C4-2B (cell line): ENCODE data around the gene RAB7B.

Experiments
- H3K27ac ChIP-seq: fragments of 450-650 bp; 2 replicates; pipeline ENCODE4 v1.5.1; 2017
- CTCF ChIP-seq: fragments of 450-650 bp; conservative IDR thresholded peaks from 2 replicates; pipeline ENCODE4 v1.5.1; 2017; ENCODE audit warnings: mild to moderate bottlenecking
- ZFX ChIP-seq: fragments of 450-650 bp; IDR thresholded peaks from 2 replicates; pipeline ENCODE4 v1.6.1; 2017

Gene RAB7B

GRCh38 chr1:206010060-206010459 lies 6.9 kb upstream of the RAB7B start:
- no peak overlapping the region for H3K27ac ChIP-seq
- TF ChIP-seq ZFX (no peak), CTCF (no peak)

GRCh38 chr1:206006946-206007345 lies 3.8 kb upstream of the RAB7B start:
- TF ChIP-seq ZFX (no peak), CTCF (no peak)
- no peak overlapping the region for H3K27ac ChIP-seq

- TF ChIP-seq ZFX (no peak), CTCF (no peak)
- H3K27ac ChIP-seq = no peak overlapping the region
Measured at GRCh38 chr1:206005778-206006180, 2.6 kb upstream of the RAB7B start.

GRCh38 chr1:206005234-206005633 lies 2.0 kb upstream of the RAB7B start:
- TF ChIP-seq ZFX (no peak), CTCF (no peak)
- no peak overlapping the region for H3K27ac ChIP-seq

- TF ChIP-seq CTCF = no peak
- TF ChIP-seq ZFX = no peak
Measured at GRCh38 chr1:206004826-206005225, 1.6 kb upstream of the RAB7B start.

GRCh38 chr1:206003854-206004800 lies 932 bp upstream of the RAB7B start:
- TF ChIP-seq ZFX (no peak), CTCF (no peak)
- H3K27ac ChIP-seq = no peak overlapping the region

More at GRCh38 chr1:206004826-206005225, 1.6 kb upstream of the RAB7B start:
- no peak overlapping the region for H3K27ac ChIP-seq

GRCh38 chr1:206002160-206002559 lies 1.0 kb downstream of the RAB7B start:
- TF ChIP-seq CTCF (no peak), ZFX (no peak)
- no peak overlapping the region for H3K27ac ChIP-seq
